Measurements from ENCODE around the gene RPRM.
"Not testable (repeated sequence)": the region's sequence is repeated elsewhere in the genome, so short reads cannot be mapped to it uniquely, and the experiment has no call there.

Gene RPRM

DNA sequence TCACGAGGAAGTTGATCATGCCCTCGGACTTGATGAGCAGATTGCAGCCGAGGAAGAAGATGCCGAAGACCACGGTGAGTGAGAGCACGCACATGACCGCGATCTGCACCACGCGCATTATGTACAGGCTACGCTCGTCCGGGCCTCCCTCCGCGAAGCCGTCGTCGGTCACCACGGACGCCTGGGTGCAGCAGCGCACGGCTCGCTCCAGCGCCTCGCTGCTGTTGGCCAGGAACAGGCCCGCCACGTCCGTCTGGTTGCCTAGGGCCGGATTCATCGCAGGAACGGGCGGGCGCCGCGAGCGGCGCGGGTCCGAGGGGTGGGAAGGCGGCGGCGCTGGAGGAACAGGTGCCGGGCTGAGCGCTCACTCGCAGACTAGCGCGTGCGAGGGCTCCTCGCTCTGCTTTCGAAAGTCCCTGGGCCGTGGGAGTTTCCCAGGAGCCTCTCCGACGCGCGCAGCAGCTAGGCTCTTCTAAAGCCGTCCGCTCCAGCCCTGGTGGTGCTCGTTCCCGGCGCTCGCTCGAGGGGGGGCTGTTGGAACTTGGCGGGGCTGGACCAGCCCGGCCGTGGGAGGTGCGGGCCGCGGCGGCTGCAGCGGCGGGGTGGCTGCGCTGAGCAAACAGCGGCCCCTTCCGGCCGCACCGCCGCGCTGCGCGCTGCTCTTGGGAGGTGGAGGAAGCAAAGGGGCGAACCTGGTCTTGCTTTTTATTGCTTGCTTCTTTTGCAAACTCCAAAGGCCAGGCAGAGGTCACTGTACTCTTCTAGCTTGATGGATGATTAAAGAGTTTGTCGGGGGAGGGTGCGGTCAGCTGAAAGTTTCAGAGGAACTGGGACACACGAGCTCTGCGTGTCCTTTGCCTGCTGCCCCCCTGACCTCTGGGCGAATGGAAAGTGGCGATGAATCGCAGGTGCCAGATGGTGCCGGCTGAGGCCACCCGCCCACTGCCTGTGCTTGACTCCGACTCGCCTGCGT lies at the start of gene RPRM:
RPRM (minus strand) TSS at position 474 of the 973 bp plus-strand sequence; CDS start at position 277, 197 bp downstream.
- peak; percentile 35 for DNase-seq

DNA sequence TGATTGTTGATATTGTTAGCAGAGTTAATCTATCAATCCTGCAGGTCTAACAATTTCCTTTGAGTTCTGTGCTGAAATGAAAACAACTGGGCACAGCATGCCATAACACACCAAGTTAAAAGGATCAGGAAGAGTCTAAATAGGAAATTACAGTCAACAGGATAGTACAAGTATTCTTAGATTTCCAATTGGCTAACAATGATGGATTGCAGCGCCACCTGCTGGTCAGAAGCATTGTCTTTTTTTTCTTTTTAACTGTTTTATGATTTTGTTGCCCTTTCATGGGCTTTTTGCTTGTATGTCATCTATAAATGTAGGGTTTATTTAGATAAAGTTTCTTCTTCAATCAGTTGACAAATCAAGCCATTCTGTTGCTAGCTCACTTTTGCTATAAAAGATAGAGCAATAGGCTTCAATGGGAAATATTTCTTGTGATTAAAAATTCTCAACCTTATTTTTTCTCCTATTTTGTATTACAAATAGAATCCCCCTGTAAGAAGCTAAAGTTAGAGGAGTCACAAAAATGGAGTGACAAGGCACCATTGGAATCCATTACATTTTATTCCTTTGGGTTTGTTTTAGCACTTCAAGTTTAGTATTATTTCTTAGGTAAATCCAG lies 40.8 kb upstream of the RPRM start:
- peak; percentile 36 for DNase-seq

DNA sequence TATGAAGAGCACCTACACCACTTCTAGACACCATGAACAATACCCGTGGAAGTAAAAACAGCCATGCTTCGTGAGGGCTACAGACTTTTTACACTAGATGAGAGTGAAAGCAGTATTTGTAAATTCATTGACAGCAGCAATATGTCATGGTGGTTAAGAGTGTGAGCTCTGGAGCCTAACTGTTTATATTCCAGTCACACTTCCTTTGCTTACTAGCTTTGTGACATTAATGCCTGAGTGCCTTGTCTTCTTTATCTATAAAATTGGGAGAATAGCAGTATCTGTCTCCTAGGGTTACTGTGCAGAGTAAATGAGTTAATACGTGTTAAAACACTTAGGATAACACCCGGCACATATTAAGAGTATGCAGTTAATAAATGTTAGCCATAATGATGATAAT lies 33.8 kb upstream of the RPRM start:
- DNase-seq: no peak

DNA sequence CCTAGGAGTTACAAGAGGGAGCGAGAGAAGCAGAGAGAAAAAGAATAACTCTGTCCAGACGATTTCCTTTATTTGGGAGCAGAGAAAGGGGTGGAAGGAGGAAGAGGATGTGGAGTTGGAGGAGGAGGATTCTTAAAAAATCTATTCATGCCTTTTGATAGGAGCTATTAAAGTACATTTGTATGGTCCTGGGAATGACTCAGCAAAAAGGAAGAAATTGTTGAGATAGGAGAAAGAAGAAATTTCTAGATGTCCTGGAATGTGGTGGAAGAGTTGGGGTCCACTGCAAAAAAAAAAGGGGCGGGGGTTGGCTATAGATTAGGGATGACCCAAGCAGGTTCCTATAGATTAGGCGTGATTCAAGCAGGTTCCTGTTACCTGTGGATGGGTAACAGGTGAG lies 32.4 kb upstream of the RPRM start:
- DNase-seq: no peak

DNA sequence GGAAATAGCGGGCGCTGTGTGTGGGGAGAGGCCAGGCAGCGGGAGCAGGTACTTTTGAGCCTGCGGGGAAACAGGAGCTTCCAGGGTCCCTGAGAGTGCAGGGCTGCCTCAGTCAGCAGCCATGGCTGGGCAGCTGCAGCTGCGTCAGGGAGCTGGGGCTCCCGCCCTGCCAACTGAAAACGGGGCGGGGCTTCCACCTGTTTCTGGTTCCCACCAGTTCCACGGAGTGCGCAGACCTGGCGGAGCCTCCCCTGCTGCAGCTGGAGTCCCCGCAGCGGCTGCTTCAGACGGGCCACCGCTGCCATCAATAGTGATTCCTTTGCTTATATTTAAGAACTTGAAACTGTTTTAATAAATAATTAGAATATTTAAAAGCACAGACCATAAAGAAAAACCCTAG lies 30.6 kb upstream of the RPRM start:
- no peak for DNase-seq

DNA sequence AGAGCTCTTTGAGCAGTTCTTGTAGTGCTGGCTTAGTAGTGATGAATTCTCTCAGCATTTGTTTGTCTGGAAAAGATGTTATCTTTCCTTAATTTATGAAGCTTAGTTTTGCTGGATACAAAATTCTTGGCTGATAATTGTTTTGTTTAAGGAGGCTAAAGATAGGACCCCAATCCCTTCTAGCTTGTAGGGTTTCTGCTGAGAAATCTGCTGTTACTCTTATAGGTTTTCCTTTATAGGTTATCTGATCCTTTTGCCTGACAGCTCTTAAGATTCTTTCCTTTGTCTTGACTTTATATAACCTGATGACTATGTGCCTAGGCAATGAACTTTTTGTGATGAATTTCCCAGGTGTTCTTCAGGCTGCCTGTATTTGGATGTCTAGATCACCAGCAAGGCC lies 27.9 kb upstream of the RPRM start:
- DNase-seq: not testable (repeated sequence)

DNA sequence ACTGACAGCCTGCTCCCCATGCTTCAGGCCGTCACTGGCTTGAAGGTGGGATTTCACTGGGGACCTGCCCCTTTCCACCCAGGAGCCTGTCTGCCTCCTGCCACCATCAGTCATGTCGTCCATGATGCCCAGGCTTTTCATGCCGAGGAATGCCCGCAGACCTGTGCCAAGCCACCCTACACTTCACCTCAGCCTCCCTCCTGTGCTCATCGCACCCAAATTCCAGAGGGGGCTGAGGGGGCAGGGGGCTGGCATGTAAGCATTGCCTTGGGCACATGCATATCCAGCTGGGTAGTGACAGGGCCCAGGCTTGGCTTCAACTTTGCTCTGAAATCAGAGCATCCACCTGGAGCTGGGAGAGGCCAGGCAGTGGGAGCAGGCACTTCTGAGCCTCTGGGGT lies 20.9 kb upstream of the RPRM start:
- no peak for DNase-seq

DNA sequence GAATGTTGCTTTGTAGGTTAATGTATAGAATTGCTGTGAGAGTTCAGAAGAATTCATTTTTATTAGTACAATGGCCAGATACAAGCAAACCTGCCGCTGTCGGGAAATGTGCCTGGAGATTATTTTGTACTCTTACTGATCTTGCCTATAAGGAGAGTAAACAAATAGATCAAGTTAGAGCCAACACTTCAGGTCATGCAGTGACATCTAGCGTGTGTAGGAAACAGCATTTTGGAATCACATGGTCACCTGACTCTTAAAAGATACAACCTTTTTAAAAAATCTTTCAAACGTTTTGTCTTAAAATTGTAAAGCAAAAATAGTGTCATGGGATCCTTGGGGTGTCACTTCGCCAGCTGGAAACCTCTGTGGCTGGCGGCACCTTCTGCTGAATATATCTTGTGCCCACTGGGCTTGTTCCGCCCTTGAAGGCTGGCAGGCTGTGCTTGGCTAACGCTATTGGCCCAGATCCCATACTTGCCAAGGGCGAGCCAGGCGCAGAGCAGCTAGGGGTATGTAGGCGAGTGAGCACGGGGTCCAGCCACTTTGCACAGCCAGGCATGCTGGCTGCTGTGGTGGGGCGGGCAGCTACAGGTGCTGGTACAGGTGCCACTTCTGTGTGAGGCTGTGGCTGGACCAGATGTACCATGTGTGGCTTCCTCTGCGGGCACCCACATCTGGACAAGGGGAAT lies 19.5 kb upstream of the RPRM start:
- no peak for DNase-seq

DNA sequence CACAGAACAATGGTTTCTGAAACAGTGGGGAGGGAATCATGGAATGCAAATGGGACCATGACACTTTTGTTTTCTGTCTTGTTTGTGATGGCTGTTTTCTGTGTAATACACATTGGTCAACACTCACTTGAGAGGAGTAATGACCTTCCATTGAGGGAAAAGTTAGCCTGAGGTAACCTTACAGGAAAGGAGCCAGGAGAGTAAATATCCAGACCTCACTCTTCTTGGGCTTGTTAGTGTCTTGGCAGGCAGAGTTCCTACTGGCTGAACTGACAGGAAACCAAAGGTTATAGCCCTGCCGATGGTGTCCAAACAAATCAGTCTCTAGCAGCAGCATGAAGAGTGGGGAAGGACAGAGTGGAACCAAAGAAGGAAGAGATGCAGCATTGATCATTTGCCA lies 17.2 kb upstream of the RPRM start:
- DNase-seq: no peak

DNA sequence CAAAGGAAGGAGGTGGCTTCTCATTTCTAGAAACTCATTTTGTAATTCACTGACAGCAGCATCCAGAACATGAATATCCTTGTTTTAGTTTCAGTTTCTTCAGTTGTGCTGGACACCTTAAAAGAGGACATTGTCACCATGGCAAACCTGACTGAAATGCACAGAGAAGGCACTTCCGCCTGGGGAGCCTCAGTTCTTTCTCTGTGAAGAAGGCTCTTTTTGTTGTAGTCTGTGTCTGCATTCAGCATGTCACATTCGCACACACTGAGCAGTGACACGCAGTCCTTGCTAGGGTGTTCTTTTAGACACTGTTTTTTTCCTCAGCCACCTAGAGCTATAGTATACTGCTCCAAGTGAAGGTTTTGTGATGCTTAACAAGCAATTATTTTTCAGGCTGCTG lies 9.5 kb upstream of the RPRM start:
- DNase-seq: no peak

DNA sequence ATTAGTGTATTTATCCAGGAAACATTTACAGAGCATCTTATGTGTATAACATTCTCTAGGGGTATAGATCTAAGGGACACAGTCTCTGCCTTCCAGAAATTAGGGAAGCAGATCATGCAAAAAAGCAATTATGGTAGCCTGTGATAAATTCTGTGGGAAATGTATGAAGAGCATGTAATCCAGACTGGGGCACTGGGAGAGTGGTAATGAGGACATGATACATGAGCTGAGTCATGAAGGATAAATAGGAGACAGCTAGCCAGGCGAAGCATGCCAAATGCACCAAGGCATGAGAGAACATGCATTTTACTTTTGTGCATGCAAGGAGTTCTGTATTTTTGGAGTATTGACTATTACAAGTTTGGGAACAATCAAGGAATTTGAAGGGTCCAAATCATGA lies 8.9 kb upstream of the RPRM start:
- DNase-seq: no peak

DNA sequence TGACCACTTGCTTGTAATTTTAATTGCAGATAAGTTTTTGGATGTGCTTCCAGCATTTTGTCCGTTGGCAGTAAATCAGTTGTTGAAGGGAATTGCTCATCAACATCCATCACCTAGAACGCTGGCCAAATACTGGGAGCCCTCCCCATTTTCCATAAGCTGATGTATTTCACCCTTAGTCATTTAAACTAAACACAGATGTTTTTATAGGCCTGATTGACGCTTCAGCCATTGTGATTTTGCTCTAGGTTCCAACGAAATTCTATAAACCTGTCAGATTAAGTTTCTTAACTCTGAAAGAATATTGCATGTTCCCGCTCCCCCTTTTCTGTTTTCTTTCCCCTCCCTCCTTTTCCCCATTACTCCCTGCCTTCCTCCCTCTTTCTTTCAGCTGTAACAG lies 1.0 kb upstream of the RPRM start:
- DNase-seq: no peak

DNA sequence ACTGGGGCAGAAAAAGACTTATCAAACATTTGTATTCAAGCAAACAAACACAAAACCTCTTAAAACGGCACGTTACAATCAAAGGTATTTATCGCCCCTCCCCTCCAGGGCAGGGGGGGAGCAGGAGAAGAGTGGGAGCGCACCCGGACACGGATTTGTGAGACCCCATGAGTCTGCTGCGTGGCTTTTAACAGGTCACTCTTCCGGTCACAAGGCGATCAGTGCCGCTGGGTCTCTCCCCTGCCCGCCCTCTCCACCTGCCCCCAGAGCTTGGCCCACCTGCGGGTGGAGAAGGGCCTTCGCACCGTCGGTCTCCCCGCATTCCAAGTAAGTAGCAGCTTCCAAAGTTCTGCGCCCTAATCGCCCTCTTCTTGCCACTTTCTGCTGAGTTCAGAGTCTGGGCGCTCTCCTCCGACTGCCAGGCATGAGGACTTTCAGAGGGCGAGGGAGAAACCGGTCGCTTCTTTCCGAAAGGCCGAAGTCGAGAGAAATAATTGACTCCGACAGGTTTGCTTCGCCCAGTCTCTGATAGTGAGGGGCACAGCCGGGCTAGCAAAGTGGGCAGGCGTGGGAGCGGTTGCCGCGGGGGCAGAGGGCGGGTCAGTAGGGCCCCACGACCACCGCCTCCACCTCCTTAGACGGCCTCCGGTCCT lies 800 bp downstream of the RPRM start:
- DNase-seq: no peak

DNA sequence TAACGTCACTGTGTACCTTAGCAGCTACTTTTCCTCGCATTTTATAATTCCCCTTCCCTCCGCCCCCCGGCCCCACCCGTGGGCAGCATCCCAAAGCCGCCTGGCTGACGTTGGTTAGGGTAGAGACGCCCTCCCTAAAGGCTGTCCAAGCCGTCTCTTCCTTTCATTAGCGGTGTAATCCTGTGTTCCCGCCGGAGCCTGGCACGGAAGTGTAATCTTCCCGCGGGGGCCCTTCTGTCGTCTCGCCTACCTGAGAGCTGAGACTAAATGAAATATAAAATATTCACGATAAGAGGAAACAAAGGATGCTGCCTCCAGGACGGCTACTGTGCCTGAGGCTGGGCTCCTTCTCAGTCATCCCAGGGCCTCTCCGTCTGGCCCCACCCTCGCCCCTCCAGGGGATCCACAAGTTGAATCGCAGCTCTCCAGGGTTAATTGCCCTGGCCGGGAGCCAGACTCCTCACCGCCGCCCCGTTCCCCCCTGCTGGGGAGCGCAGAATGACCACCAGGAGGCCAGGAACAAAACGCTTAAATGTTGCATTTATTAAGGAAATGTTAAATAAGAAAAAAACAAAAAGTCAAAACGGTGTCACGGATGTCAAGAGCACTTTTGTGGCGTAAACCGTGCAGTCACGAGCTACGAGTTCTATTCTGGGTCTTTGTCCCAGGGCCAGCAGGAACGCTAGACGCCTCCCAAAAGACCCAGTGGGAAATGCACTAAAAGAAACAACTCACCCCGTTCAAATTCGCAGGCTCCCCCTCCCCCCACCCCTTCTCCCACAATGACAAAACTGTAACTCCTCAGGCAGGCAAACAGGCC lies 1.5 kb downstream of the RPRM start:
- no peak for DNase-seq

DNA sequence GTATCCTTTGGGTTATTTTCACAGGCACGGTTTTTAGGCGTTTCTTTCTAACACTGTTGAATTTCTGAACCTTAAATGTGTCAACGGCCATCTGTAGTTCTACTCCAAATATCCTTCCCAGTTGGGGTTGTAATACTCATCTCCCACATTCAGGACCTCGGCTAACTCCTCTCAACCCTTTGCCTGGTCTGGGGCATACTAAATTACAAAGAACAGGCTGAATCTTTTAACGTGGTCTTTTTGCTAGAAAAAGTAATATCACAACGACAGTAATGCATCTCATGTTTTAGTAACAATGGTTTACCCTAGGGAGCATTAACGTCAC lies 2.1 kb downstream of the RPRM start:
- no peak for DNase-seq

DNA sequence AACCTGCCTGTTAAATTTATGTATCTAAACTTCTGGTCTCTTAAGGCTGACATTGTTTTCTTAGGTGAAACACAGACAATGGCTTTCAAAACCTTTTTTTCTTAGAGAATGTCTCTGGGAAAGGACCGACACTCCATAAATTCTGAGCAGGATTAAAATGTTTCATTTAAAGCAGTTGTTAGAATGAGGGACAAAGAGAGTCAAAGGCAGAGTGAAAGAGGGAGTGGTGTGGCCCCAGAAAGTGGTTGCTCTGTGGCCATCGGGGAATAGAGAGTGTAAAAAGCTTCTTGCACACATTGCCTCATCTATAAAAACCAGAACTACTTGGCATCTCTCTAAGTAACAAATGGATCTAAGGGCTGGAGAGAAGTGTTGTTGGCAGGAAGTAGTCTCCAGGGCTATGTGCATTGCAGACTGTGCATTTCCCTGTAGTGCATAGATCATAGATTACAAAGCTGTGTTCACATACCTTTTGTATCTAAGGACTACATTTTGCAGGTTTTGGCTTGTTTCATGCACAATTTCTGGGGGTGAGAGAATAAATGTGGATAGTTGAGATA lies 3.6 kb downstream of the RPRM start:
- no peak for DNase-seq

DNA sequence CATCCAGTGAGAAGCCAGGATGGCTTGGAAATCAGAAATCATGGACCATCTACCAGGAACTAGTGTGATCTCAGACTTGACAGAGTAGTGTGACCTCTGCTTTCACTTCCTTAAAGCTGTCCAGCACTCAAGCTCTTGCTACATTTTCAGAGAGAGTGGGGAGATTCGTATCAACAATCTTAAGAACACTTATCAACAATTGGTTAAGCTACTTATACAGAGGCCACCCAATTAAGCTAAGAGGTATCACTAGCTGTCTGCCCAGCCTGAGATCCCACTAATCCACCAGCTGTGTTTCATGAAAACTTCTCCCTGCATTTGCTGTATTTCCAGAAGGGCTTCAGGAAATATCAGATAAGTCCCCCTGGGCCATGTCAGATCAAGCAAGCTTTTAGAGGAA lies 4.2 kb downstream of the RPRM start:
- DNase-seq: no peak

DNA sequence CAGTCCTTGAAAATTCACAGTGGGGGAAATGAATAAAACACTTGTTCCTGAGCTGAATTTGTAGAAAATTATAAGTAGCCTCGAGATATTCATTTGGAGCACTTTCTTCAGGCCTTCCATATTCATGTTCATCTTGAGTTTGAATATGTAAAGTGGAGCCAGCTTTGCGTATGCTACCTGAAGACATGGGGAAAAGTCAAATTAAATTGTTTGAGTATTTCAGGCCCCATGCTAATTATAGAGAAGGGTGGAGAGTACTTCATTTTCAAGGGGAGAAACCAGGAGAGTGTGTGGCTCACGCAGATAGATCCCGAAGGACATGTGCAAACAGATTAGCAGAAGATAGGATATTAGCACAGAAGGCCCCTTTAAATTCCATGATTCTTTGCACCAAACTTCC lies 7.7 kb downstream of the RPRM start:
- DNase-seq: no peak

DNA sequence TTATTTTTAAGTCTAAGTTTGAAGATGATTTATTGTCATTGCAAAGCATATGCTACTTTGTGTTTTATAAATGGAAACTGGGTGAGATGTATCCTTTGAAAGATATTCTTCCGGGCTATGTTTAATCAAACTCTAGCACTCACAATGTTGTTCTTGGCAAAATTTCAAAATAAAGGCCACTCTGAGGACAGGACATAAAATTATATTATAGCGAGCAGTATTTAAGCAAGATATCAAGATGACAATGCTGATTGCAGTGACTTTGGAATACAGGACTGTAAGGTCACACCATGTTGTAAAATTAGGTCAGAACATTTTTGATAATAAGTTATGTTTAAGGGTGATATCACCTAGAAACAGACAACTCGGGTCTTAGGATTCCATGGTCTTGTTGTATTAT lies 14.2 kb downstream of the RPRM start:
- no peak for DNase-seq

DNA sequence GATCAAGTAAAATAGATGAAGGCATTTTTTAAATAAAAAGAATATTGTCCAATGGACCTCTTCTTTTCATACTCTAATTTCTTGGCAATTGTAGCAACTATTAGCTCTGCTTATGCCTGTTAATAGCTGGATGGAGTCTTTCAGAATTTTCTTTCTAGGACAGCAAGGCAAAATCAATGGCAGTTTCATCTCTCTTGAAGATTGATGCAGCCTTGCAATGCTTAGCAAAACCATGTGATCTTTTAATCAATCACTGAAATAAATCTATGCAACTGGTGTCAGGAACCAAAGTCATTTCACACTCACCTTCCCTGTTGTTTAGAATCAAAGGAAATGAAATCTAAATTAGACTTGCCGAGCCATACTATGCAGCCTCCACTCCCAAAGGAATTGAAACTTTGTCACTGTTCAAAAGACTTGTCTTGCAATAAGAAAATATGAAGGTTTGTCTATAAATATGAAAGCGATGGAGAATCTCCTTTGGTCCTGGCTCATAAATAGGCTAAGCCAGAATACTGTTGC lies 16.2 kb downstream of the RPRM start:
- no peak for DNase-seq

DNA sequence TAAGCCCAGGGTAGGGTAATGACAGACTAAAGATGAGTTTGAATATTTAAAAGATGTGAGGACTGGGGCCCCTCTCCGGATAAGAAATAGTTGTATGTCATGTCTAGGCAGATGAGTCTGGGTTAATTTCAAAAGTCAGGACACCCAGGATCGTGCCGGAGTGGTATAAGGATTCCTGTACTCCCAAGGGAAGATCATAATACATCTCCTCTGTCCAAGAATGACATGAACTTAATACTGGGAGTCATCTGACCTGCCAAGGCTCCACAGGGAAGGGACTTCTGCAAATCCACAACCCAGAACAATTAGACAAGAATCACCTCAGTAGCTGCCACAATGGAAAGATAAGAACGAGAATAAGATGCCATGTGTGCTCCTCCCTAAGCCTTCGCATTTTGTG lies 17.1 kb downstream of the RPRM start:
- no peak for DNase-seq

DNA sequence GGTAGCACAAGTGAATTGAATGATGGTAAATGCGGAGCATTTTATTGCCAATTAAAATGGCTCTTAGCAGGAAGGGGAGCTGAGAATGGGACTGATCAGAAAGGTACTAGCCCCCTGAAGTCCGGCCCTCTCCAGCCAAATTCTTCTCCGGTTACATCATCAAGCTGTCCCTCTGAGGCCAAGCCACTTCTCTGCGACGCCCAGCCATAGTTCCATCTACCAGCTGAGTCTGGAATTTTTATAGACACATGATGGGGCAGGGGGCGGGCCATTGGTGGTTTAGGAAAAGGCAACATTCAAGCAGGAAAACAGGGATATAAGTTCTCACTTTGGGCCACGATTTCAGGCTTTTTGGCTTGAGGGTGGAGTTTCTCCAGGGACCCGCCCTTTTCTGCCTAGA lies 22.7 kb downstream of the RPRM start:
- DNase-seq: no peak

All from activated T-cell treated with anti-CD3 and anti-CD28 coated beads for 4 hours (primary cell).